ENCODE results near the gene C17orf107. TPM values are rescaled to one million over a fixed set of nuclear protein-coding genes. Genes with fewer than 3 reads are reported as not detected.

C17orf107 gene
- total RNA-seq, 1 experiment from 2014 or later: 1.7 TPM

GRCh38 chr17:4920351-4921048, 21.2 kb downstream of the C17orf107 start:
- BruUV-seq (replicated peaks): no TSS peak
- Histone ChIP-seq H3K4me2 (ENCODE audit: low read length) (no peak overlapping the region), H3K9ac (ENCODE audit: low read length) (no peak overlapping the region), H3K27me3 (ENCODE audit: insufficient read depth, low read length) (no peaks in the 10 kb centered on the region), H4K20me1 (ENCODE audit: insufficient read depth) (no peaks in the 10 kb centered on the region), H3K4me3 (replicated peaks in 1 of 2; ENCODE audit: low read depth in 1 of 2, low read length in 2 of 2) (no peak overlapping the region), H2AFZ (ENCODE audit: low read depth, low read length, poor library complexity, severe bottlenecking) (no peak overlapping the region), H3K4me1 (ENCODE audit: control insufficient read depth in 1 of 2, insufficient read depth in 2 of 2, low read length in 2 of 2) (no peaks in the 10 kb centered on the region), H3K36me3 (ENCODE audit: control insufficient read depth in 1 of 2, insufficient read depth in 2 of 2, low read length in 2 of 2) (no peaks in the 10 kb centered on the region), H3K27ac (ENCODE audit: low read depth, low read length) (no peak overlapping the region), H3K9me3 (ENCODE audit: control insufficient read depth in 1 of 2, insufficient read depth in 1 of 2, low read depth in 1 of 2, low read length in 2 of 2) (no peaks in the 10 kb centered on the region), H3K9me2 (ENCODE audit: insufficient read depth) (no peaks in the 10 kb centered on the region), H3K79me2 (ENCODE audit: insufficient read depth, low read length) (no peaks in the 10 kb centered on the region)
- ATAC-seq (no peak), DNase-seq (ENCODE audit: low read depth, low spot score) (no peak)
- no peak for TF ChIP-seq SRF (IDR thresholded peaks at IDR 0.05; ENCODE audit: low read depth)
- no peak for TF ChIP-seq SP1 (IDR thresholded peaks at IDR 0.05; ENCODE audit: low read depth)
- no peak for TF ChIP-seq FOSL1 (IDR thresholded peaks at IDR 0.05; ENCODE audit: low read depth)
- no peak for TF ChIP-seq CBX3 (IDR thresholded peaks at IDR 0.05; ENCODE audit: low read depth)
- TF ChIP-seq CEBPB (IDR thresholded peaks at IDR 0.05; ENCODE audit: low read depth): no peak
- no peak for TF ChIP-seq MAX (IDR thresholded peaks at IDR 0.05)
- TF ChIP-seq RAD21 (IDR thresholded peaks at IDR 0.05; ENCODE audit: low read depth): no peak
- TF ChIP-seq EZH2 (IDR thresholded peaks at IDR 0.05): no peak
- no peak for TF ChIP-seq POLR2AphosphoS5 (IDR thresholded peaks at IDR 0.05; ENCODE audit: low read depth, low read length)
- no peak for TF ChIP-seq CTCF (IDR thresholded peaks at IDR 0.05 in 2 of 3, conservative IDR thresholded peaks at IDR 0.05 in 1 of 3; ENCODE audit: borderline replicate concordance in 1 of 3, insufficient read depth in 1 of 3, low read depth in 2 of 3, low read length in 2 of 3)
- no peak for TF ChIP-seq JUND (IDR thresholded peaks at IDR 0.05)
- no peak for TF ChIP-seq ZBTB33 (IDR thresholded peaks at IDR 0.05; ENCODE audit: extremely low read depth, insufficient replicate concordance, low read length)
- no peak for TF ChIP-seq EGR1 (IDR thresholded peaks at IDR 0.05; ENCODE audit: low read depth)
- TF ChIP-seq SIN3A (IDR thresholded peaks at IDR 0.05; ENCODE audit: low read depth): no peak
- ChIA-PET POLR2A (no interaction called here), RAD21 (ENCODE audit: low non-redundant PET in 1 of 2, low total read pairs in 2 of 2, uncharacterized antibody in 2 of 2, unreplicated experiment in 2 of 2) (no interaction called here), CTCF (no interaction called here)
- intact Hi-C loops (cut with micrococcal nuclease): loop anchor here (2.0 kb wide), 1 partner anchor 14 kb away; no protein-coding TSS in a partner anchor
